Measurements from ENCODE around the gene MYBPC2. TPM values are rescaled to one million over a fixed set of nuclear protein-coding genes. Genes with fewer than 3 reads are reported as not detected.

MYBPC2 gene
- total and polyA plus RNA-seq, 2 of the 4 experiments (the other 2 are of a cell fraction), result not detected

- H3K4me2 ChIP-seq (ENCODE audit: low read depth, low read length), result no peak overlapping the region
- H2AFZ ChIP-seq (replicated peaks; ENCODE audit: low read length, poor library complexity), result no peak overlapping the region
- CTCF ChIA-PET, result no interaction called here
- dilution Hi-C loops (cut with HindIII; ENCODE audit: low sequenced_read_pairs, unreplicated experiment), result no loop called here
- H3K4me3 ChIP-seq (ENCODE audit: insufficient read depth, low read depth, low read length), result no peak overlapping the region
- intact Hi-C loops (cut with micrococcal nuclease), result no loop called here
- H2AK9ac ChIP-seq (replicated peaks; ENCODE audit: low read depth, low read length, poor library complexity), result no peak overlapping the region
- H3K4me1 ChIP-seq (ENCODE audit: control insufficient read depth, insufficient read depth, low read length), result no peaks in the 10 kb centered on the region
- no peak for ATAC-seq (ENCODE audit: low read depth)
- no peak for TF ChIP-seq SMC3 (IDR thresholded peaks at IDR 0.05; ENCODE audit: low read depth, low read length)
- no peak for TF ChIP-seq MAFK (IDR thresholded peaks at IDR 0.05; ENCODE audit: low read depth, low read length)
- no peak for TF ChIP-seq MAZ (IDR thresholded peaks at IDR 0.05; ENCODE audit: borderline replicate concordance, low read depth, low read length)
- no peak for TF ChIP-seq BHLHE40 (IDR thresholded peaks at IDR 0.05; ENCODE audit: low read depth, low read length)
- no peak for TF ChIP-seq RCOR1 (IDR thresholded peaks at IDR 0.05; ENCODE audit: insufficient replicate concordance, low read length)
- TF ChIP-seq ELK1 (IDR thresholded peaks at IDR 0.05; ENCODE audit: borderline replicate concordance, low read depth, low read length), result no peak
- TF ChIP-seq CHD1 (IDR thresholded peaks at IDR 0.05; ENCODE audit: low read depth, low read length), result no peak
- no peak for TF ChIP-seq RAD21 (IDR thresholded peaks at IDR 0.05; ENCODE audit: low read length)
- TF ChIP-seq CEBPB (IDR thresholded peaks at IDR 0.05; ENCODE audit: low read depth, low read length), result no peak
- no peak for TF ChIP-seq USF2 (IDR thresholded peaks at IDR 0.05; ENCODE audit: low read depth, low read length)
- TF ChIP-seq RFX5 (IDR thresholded peaks at IDR 0.05; ENCODE audit: low read depth, low read length), result no peak
- no peak overlapping the region for H3K9ac ChIP-seq (ENCODE audit: low read depth, low read length)
- H3K27ac ChIP-seq (ENCODE audit: insufficient read depth, low read length), result no peak overlapping the region
- H4K20me1 ChIP-seq (ENCODE audit: insufficient read depth, low read length), result no peaks in the 10 kb centered on the region
- no peaks in the 10 kb centered on the region for H3K9me3 ChIP-seq (ENCODE audit: control insufficient read depth, insufficient read depth, low read length)
- no peak overlapping the region for H2AK5ac ChIP-seq (ENCODE audit: low read depth, low read length)
- H3K56ac ChIP-seq (ENCODE audit: extremely low read depth, insufficient read depth, low read length), result no peak overlapping the region
- no peaks in the 10 kb centered on the region for H3K9me1 ChIP-seq (ENCODE audit: insufficient read depth, low read length)
- BruUV-seq (replicated peaks), result no TSS peak
- no peak overlapping the region for H4K5ac ChIP-seq (ENCODE audit: low read depth, low read length)
- no peak overlapping the region for H4K8ac ChIP-seq (ENCODE audit: low read depth in 2 of 2, low read length in 2 of 2)
- no peak overlapping the region for H2BK120ac ChIP-seq (ENCODE audit: low read depth, low read length)
- H3K79me1 ChIP-seq (ENCODE audit: low read depth in 1 of 2, low read length in 2 of 2), result no peaks in the 10 kb centered on the region
- no peak overlapping the region for H3K23ac ChIP-seq (ENCODE audit: low read depth, low read length)
- peaks cover 2% of the 10 kb centered on the region; the same call in 1 of the 2 replicates for H3K36me3 ChIP-seq (ENCODE audit: control insufficient read depth, insufficient read depth, low read length)
- no peak overlapping the region for H3K4ac ChIP-seq (ENCODE audit: low read depth, low read length)
- peaks cover 19% of the 10 kb centered on the region; the same call in 1 of the 2 replicates for H3K27me3 ChIP-seq (ENCODE audit: control insufficient read depth, insufficient read depth, low read length)
- H2BK15ac ChIP-seq (ENCODE audit: low read depth, low read length), result no peak overlapping the region
- 20% methylated on average over 10 of the region's 25 CpGs; no CpG with 5 or more reads in 1 of the 2 experiments for WGBS, 2 experiments (ENCODE audit: extremely low coverage in 2 of 2, insufficient read length in 1 of 2)
- no peak overlapping the region for H4K91ac ChIP-seq (ENCODE audit: insufficient read depth, low read depth, low read length)
- no peak overlapping the region for H2BK5ac ChIP-seq (ENCODE audit: low read depth, low read length, poor library complexity, severe bottlenecking)
- H2BK20ac ChIP-seq (ENCODE audit: low read depth, low read length), result no peak overlapping the region
- no peak overlapping the region for H3K14ac ChIP-seq (replicated peaks; ENCODE audit: low read depth, low read length)
- POLR2A ChIA-PET (ENCODE audit: unreplicated experiment), result no interaction called here
- H3K18ac ChIP-seq (ENCODE audit: low read depth, low read length), result no peak overlapping the region
- DNase-seq, result no peak
- in situ Hi-C loops (cut with MboI; ENCODE audit: low sequenced_read_pairs), result no loop called here
These were observed 69.1 kb downstream of the MYBPC2 start for GRCh38 chr19:50501568-50502475.
